HepG2 (cell line): ENCODE data around the gene CFL1. TPM values are rescaled to one million over a fixed set of nuclear protein-coding genes. Genes with fewer than 3 reads are reported as not detected.

Experiments
- ELF1 ChIP-seq: sonication (generic); formaldehyde crosslinking; IDR thresholded peaks from 2 replicates; pipeline ENCODE4 v1.4.0; 2020; ENCODE audit warnings: missing genetic modification reagents
- ETV6 ChIP-seq: sonication (generic); formaldehyde crosslinking; conservative IDR thresholded peaks from 2 replicates; pipeline ENCODE4 v1.4.0; 2020; ENCODE audit warnings: missing genetic modification reagents
- FOXP1 ChIP-seq, 2 experiments: fragments of 450-650 bp in 1 of 2; IDR thresholded peaks; 2 replicates each; pipeline ENCODE4 v1.6.1; 2017 to 2018; ENCODE audit warnings: antibody characterized with exemption in 1 of 2
- HCFC1 ChIP-seq: fragments of 150-350 bp; IDR thresholded peaks from 2 replicates; pipeline ENCODE4 v1.6.1; 2014; ENCODE audit warnings: low read depth, low read length
- HMG20B ChIP-seq: conservative IDR thresholded peaks from 2 replicates; pipeline ENCODE4 v1.6.1; 2016; ENCODE audit warnings: missing genetic modification reagents, missing compliant biosample characterization
- HNF4A ChIP-seq: sonication (generic); formaldehyde crosslinking; IDR thresholded peaks from 2 replicates; pipeline ENCODE4 v1.4.0; 2020; ENCODE audit warnings: missing genetic modification reagents
- HNRNPLL ChIP-seq: fragments of 200-400 bp; formaldehyde crosslinking; IDR thresholded peaks from 2 replicates; pipeline ENCODE4 v1.6.1; 2017; ENCODE audit warnings: mild to moderate bottlenecking, low read depth, low read length; ENCODE audit not compliant: poor library complexity, severe bottlenecking
- LCORL ChIP-seq, 2 experiments: fragments of 450-650 bp in 1 of 2; sonication (generic) in 1 of 2; formaldehyde crosslinking in 1 of 2; IDR thresholded peaks; 2 replicates each; pipeline versions ENCODE4 v1.5.0 to v1.6.1; 2017 to 2020; ENCODE audit warnings: antibody characterized with exemption in 1 of 2, missing genetic modification reagents in 1 of 2
- SETDB1 ChIP-seq: sonication (generic); formaldehyde crosslinking; IDR thresholded peaks from 2 replicates; pipeline ENCODE4 v1.5.1; 2020; ENCODE audit warnings: missing genetic modification reagents, mild to moderate bottlenecking, borderline replicate concordance
- SP1 ChIP-seq, 2 experiments: fragments of 450-650 bp in 1 of 2; sonication (generic) in 1 of 2; formaldehyde crosslinking in 1 of 2; IDR thresholded peaks; 2 replicates each; pipeline versions ENCODE4 v1.4.0 to v1.6.1; 2016 to 2020; ENCODE audit warnings: missing genetic modification reagents in 1 of 2
- TAF15 ChIP-seq: fragments of 200-400 bp; formaldehyde crosslinking; IDR thresholded peaks from one replicate; pipeline ENCODE4 v1.6.1; 2018; ENCODE audit warnings: mild to moderate bottlenecking, low read depth, low read length; ENCODE audit not compliant: poor library complexity, severe bottlenecking
- ZNF570 ChIP-seq: sonication (generic); formaldehyde crosslinking; IDR thresholded peaks from 2 replicates; pipeline ENCODE4 v1.4.0; 2020; ENCODE audit warnings: mild to moderate bottlenecking, missing genetic modification reagents, borderline replicate concordance
- ZNF768 ChIP-seq: sonication (generic); formaldehyde crosslinking; IDR thresholded peaks from 2 replicates; pipeline ENCODE4 v1.4.0; 2020; ENCODE audit warnings: missing genetic modification reagents
- ZNF780A ChIP-seq: sonication (generic); formaldehyde crosslinking; IDR thresholded peaks from 2 replicates; pipeline ENCODE4 v1.8.0; 2022; ENCODE audit warnings: mild to moderate bottlenecking, missing genetic modification reagents, moderate library complexity
- polyA plus RNA-seq, 8 experiments: library from polyadenylated mRNA; depleted of rRNA in 3 of 8; stranded (reverse) in 7 of 8; unstranded in 1 of 8; fragments of >200 nt; fragmentation: Illumina TruSeq in 4 of 8; extraction: Trizol in 4 of 8; gene quantifications; 2 replicates each; pipeline versions ENCODE4 v1.2.1 to v1.2.3, GENCODE V29; 2011 to 2016; ENCODE audit warnings: low read depth in 4 of 8, missing spikeins in 1 of 8, mixed read lengths in 1 of 8; ENCODE audit not compliant: insufficient read depth in 1 of 8
- total RNA-seq, 5 experiments: library from RNA; depleted of rRNA; stranded (reverse); fragments of >200 nt; fragmentation: Illumina TruSeq; extraction: Trizol; gene quantifications; 2 replicates each; pipeline ENCODE4 v1.2.3, GENCODE V29; 2016; ENCODE audit warnings: low read depth in 1 of 5
- TF ChIP-seq, protein P1 (sequence below): sonication (generic); formaldehyde crosslinking; IDR thresholded peaks from 2 replicates; pipeline ENCODE4 v1.5.0; 2020; ENCODE audit warnings: mild to moderate bottlenecking, missing genetic modification reagents
- TF ChIP-seq, protein P2 (sequence below): IDR thresholded peaks from 2 replicates; pipeline ENCODE4 v1.4.0; 2020; ENCODE audit warnings: mild to moderate bottlenecking, missing genetic modification reagents
- TF ChIP-seq, protein P3 (sequence below): sonication (generic); formaldehyde crosslinking; IDR thresholded peaks from 2 replicates; pipeline ENCODE4 v1.5.0; 2020; ENCODE audit warnings: mild to moderate bottlenecking, missing genetic modification reagents
- TF ChIP-seq, protein P4 (sequence below): sonication (generic); formaldehyde crosslinking; IDR thresholded peaks from 2 replicates; pipeline ENCODE4 v1.4.0; 2020; ENCODE audit warnings: missing genetic modification reagents, mild to moderate bottlenecking, borderline replicate concordance

The CFL1 gene
- total and polyA plus RNA-seq, 2 of the 13 experiments (the other 11 are each of a cell fraction or from before 2014, with no cell fraction given), result 379 to 383 TPM

DNA sequence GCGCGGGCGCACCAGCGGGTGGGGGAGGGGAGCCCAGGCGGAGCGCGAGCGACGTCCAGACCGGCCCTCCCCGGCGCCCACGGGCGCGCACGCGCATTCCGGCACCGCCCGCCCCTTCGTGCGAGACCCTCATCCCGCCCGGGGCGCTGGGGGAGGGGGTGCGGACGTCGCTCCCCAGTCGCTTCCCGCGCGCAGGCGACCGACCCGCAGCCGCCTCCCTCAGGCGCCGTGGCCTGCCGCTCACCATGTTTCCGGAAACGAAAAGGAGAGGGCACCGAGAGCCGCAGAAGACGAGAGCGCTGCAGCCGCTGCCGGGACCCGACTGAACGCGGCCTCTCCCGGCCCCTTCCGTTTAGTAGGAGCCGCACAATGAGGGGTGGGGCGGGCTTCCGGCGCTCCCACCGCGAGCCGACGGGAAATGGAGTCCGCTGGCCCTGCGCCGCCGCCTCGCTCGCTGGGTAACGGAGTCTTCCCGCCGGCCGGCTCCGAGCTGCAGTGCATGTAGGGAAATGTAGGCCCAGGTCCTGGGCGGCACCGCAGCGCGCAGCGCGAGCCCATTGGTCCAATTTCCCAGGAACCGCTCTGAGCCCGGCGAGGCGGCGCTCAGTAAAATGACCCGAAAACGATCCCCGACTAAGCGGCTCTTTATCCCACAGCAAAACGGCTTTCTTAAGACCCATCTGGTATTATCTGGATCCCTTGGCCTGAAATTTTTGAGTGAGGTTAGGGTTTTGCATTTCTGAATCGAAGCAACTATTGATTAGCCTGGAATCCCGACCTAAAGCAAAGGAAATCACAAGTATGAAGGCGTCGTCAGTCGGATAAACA, at the start of gene CFL1 (continued):
- TF ChIP-seq, protein P1, sequence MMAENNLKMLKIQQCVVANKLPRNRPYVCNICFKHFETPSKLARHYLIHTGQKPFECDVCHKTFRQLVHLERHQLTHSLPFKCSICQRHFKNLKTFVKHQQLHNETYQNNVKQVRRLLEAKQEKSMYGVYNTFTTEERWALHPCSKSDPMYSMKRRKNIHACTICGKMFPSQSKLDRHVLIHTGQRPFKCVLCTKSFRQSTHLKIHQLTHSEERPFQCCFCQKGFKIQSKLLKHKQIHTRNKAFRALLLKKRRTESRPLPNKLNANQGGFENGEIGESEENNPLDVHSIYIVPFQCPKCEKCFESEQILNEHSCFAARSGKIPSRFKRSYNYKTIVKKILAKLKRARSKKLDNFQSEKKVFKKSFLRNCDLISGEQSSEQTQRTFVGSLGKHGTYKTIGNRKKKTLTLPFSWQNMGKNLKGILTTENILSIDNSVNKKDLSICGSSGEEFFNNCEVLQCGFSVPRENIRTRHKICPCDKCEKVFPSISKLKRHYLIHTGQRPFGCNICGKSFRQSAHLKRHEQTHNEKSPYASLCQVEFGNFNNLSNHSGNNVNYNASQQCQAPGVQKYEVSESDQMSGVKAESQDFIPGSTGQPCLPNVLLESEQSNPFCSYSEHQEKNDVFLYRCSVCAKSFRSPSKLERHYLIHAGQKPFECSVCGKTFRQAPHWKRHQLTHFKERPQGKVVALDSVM, result peak; percentile 46; the same call in 1 of the 2 replicates
- TF ChIP-seq SETDB1 (CRISPR knock-in tag) (no peak), FOXP1 (IDR thresholded peaks at IDR 0.05) (no peak), FOXP1 (CRISPR knock-in tag; IDR thresholded peaks at IDR 0.05) (no peak), ZNF570 (no peak), TAF15 (peak; percentile 84), ELF1 (CRISPR knock-in tag) (peak; percentile 89), HNF4A (CRISPR knock-in tag) (no peak), ZNF768 (peak; percentile 69), ETV6 (CRISPR knock-in tag) (peak; percentile 38; the same call in 1 of the 2 replicates), HCFC1 (peak; percentile 92), HMG20B (CRISPR knock-in tag) (0 out of 2 replicates have a peak, but pooled peaks have one; percentile 23), ZNF780A (CRISPR knock-in tag) (peak; percentile 32; the same call in 1 of the 2 replicates), HNRNPLL (peak; percentile 61), LCORL (IDR thresholded peaks at IDR 0.05) (no peak), LCORL (CRISPR knock-in tag; IDR thresholded peaks at IDR 0.05) (no peak; the same call in 1 of the 2 replicates), SP1 (IDR thresholded peaks at IDR 0.05) (no peak), SP1 (CRISPR knock-in tag; IDR thresholded peaks at IDR 0.05) (peak; percentile 59; the same call in 1 of the 2 replicates)
- TF ChIP-seq, protein P2, sequence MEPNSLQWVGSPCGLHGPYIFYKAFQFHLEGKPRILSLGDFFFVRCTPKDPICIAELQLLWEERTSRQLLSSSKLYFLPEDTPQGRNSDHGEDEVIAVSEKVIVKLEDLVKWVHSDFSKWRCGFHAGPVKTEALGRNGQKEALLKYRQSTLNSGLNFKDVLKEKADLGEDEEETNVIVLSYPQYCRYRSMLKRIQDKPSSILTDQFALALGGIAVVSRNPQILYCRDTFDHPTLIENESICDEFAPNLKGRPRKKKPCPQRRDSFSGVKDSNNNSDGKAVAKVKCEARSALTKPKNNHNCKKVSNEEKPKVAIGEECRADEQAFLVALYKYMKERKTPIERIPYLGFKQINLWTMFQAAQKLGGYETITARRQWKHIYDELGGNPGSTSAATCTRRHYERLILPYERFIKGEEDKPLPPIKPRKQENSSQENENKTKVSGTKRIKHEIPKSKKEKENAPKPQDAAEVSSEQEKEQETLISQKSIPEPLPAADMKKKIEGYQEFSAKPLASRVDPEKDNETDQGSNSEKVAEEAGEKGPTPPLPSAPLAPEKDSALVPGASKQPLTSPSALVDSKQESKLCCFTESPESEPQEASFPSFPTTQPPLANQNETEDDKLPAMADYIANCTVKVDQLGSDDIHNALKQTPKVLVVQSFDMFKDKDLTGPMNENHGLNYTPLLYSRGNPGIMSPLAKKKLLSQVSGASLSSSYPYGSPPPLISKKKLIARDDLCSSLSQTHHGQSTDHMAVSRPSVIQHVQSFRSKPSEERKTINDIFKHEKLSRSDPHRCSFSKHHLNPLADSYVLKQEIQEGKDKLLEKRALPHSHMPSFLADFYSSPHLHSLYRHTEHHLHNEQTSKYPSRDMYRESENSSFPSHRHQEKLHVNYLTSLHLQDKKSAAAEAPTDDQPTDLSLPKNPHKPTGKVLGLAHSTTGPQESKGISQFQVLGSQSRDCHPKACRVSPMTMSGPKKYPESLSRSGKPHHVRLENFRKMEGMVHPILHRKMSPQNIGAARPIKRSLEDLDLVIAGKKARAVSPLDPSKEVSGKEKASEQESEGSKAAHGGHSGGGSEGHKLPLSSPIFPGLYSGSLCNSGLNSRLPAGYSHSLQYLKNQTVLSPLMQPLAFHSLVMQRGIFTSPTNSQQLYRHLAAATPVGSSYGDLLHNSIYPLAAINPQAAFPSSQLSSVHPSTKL, result no peak; the same call in 1 of the 2 replicates
- TF ChIP-seq, protein P3, sequence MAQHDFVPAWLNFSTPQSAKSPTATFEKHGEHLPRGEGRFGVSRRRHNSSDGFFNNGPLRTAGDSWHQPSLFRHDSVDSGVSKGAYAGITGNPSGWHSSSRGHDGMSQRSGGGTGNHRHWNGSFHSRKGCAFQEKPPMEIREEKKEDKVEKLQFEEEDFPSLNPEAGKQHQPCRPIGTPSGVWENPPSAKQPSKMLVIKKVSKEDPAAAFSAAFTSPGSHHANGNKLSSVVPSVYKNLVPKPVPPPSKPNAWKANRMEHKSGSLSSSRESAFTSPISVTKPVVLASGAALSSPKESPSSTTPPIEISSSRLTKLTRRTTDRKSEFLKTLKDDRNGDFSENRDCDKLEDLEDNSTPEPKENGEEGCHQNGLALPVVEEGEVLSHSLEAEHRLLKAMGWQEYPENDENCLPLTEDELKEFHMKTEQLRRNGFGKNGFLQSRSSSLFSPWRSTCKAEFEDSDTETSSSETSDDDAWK (CRISPR knock-in tag), result no peak
- TF ChIP-seq, protein P4, sequence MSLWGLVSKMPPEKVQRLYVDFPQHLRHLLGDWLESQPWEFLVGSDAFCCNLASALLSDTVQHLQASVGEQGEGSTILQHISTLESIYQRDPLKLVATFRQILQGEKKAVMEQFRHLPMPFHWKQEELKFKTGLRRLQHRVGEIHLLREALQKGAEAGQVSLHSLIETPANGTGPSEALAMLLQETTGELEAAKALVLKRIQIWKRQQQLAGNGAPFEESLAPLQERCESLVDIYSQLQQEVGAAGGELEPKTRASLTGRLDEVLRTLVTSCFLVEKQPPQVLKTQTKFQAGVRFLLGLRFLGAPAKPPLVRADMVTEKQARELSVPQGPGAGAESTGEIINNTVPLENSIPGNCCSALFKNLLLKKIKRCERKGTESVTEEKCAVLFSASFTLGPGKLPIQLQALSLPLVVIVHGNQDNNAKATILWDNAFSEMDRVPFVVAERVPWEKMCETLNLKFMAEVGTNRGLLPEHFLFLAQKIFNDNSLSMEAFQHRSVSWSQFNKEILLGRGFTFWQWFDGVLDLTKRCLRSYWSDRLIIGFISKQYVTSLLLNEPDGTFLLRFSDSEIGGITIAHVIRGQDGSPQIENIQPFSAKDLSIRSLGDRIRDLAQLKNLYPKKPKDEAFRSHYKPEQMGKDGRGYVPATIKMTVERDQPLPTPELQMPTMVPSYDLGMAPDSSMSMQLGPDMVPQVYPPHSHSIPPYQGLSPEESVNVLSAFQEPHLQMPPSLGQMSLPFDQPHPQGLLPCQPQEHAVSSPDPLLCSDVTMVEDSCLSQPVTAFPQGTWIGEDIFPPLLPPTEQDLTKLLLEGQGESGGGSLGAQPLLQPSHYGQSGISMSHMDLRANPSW (CRISPR knock-in tag), result no peak
